GM21447 (cell line): ENCODE measurements around the gene MEIOSIN.
"Not testable (repeated sequence)": the region's sequence is repeated elsewhere in the genome, so short reads cannot be mapped to it uniquely, and the experiment has no call there.

ENCODE experiments used
- ATAC-seq: cut with Tn5 transposase; IDR thresholded peaks from one replicate; pipeline ENCODE4 v1.9.1; 2021; ENCODE audit not compliant: unreplicated experiment

MEIOSIN gene

DNA sequence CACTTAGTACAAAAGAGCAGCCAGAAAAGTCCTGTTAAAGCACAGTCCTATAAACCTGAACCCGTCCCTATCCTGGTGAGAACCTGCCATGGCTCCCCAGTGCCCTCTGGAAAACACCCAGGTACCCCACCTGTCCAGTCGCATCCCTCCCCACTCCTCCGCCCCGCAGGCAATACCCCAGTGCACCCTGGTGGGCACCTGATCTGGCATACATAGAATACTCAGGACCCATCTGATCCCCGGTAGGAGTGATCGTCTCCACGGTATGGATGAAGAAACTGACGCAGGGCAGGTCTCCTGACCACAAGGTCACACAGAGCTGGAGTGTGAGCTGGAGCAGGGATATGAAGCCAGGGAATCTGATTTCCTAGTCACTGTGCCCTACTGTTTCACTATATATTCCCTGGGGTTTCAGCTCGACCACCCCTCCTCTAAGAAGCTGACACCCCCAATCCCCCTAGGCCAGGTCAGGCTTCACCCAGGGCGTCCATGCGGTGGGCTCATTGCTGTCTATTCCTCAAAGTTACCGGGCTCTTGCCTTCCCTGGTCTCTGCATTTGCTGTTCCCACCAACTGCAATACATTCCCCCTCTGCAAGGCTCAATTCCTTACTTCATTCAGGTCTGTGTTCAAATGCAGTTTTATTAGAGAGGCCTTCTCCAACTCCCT lies 15.1 kb upstream of the MEIOSIN start:
- no peak for ATAC-seq

DNA sequence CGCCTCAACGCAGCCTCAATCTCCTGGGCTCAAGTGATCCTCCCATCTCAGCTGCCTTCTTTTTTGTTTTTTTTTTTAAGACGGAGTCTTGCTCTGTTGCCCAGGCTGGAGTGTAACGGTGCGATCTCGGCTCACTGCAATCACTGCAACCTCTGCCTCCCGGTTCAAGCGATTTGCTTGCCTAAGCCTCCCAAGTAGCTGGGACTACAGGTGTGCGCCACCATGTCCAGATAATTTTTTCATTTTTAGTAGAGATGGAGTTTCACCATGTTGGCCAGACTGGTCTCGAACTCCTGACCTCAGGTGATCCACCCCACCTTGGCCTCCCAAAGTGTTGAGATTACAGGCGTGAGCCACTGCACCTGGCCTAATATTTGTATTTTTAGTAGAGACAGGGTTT lies 13.2 kb upstream of the MEIOSIN start:
- ATAC-seq, result not testable (repeated sequence)

DNA sequence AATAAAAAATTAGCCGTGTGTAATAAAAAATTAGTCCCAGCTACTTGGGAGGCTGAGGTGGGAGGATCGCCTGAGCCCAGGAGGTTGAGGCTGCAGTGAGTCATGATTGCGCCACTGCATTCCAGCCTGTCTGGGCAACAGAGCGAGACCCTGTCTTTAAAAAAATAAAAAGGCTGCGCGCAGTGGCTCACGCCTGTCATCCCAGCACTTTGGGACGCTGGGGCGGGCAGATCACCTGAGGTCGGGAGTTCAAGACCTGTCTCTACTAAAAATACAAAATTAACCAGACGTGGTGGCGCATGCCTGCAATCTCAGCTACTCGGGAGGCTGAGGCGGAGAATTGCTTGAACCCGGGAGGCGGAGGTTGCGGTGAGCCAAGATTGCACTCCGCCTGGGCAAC lies 4.6 kb upstream of the MEIOSIN start:
- not testable (repeated sequence) for ATAC-seq

DNA sequence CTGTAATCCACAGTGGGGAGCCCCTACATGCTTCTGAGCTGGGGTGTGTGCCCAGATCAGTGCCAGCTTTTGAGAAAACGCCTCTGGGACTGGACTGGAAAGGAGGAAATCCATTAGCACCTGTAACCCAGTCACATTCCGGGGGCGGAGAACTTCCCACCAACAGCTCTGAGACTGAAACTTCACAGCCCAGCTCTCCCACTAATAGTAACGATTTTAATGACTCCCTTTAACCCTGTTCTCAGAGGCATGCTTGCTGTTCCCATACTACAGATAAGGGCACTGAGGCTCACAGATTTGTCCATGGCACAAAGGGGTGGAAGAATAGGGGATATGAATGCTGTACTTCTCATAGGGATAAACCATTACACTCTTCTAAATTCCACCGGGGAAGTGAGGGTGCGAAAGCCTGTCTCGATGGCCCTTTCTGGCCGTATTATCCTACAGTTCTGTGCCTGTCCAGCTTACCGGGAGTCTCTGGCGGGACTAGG lies 3.4 kb upstream of the MEIOSIN start:
- no peak for ATAC-seq

DNA sequence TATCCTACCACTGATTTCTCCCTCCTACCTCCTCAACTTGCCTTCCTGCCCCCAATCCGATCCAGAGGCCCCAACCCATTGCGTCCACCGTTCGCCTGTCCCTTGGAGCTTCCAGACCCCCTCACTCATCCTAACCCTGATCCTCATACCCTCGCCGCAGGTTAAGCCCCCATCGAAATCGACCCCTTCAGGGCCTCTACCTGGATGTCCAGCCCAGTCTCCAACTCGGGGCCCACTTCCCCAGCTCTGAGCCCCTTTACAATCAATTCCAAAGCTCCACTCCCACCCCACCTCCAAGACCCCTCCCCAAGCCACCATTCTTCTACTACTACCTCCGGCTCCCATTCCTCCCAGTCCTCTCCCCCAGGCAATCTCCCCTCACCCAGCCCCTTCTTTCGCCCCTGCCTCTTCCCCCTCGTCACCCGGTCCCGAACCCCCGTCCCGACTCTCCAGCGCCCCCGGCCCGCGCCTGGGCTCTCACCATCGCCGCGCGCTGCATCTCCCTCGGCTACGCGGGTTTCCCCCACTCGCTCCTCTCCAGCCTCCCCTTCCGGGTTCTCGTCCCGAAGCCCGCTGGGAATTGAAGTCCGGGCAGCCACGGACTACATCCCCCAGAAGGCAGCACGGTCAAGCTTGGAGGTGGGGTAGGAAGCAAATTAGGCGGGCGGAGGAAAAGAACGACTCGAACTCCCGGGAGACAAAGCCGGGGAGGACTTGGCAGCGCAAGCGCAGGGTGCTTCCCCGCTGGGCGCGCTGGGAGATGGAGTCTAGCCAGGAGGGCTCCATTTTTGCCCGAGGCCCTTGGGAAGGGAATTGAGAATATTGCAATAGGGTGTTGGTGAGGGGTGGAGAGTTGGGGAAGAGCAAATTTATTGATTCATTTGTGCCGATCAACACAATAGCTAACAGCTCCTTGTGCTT lies 2.6 kb upstream of the MEIOSIN start, which contains the start of gene FBXO46:
Gene FBXO46, minus strand, starts transcription at position 529 of the 921 bp plus-strand sequence. CDS start 17,401 bp downstream, outside the sequence.
- peak; percentile 92 for ATAC-seq

DNA sequence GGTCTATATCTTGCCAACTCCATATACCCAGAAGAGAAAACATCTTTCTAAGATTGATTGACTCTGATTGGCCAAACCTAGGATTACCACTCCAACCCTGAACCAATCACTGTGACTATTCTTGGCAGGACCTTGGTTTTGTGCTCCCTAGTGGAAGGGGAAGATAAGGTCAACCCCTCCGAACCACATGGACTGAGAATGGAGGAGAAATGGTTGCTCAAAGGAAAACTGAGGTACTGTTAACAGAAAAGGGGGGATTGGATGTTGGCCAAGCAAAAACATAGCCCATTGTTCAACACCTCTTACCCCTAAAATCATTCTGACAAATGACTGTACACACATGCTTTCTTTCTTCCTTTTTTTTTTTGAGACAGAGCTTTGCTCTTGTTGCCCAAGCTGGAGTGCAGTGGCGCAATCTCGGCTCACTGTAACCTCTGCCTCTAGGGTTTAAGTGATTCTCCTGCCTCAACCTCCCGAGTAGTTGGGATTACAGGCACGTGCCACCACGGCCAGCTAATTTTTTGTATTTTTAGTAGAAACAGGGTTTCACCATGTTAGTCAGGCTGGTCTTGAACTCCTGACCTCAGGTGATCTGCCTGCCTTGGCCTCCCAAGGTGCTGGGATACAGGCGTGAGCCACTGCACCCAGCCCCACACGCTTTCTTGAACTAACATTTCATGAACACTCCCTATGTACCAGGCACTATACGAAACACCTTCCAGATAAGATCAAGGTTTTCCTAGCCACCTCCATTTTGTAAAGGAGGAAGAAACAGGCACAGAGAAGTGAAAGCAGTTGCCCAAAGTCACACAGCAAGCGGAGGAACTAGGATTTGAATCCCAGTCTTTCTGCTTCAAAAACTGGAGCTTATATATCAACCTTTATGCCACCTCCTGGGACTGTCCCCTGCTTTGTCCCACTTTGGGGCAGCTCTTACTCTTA lies 6.5 kb downstream of the MEIOSIN start:
- ATAC-seq, result no peak

DNA sequence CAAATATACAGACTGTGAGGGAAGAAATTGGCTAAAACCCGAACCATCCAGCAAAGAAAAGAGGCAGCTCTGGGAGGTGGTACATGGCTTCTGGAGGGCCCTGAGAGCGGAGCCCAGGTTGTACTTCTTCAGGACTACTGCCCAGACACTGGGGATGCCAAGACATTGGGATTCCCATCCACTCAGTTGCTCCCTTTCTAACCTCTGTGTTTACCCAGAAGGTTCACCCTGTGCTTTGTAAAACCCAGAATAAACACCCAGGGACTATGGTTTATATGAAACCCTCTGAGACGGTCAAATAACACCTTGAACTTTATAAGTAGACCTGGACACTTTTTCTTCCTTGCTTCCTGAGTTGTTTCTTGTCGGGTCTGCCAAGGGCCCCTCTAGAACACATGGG lies 9.7 kb downstream of the MEIOSIN start:
- ATAC-seq, result no peak

DNA sequence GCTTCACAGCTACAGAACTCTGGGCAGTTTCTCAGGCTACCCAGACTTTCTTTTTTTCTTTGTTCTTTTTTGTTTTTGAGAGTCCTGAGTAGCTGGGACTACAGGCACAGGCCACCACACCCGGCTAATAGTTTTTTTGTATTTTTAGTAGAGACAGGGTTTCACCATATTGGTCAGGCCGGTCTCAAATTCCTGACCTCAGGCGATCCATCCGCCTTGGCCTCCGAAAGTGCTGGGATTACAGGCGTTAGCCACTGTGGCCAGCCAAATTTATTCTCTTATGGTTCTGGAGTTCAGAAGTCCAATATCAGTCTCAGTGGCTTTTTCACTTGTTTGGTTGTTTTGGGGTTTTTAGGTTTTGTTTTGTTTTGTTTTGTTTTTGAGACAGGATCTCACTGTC lies 12.4 kb downstream of the MEIOSIN start:
- no peak for ATAC-seq

DNA sequence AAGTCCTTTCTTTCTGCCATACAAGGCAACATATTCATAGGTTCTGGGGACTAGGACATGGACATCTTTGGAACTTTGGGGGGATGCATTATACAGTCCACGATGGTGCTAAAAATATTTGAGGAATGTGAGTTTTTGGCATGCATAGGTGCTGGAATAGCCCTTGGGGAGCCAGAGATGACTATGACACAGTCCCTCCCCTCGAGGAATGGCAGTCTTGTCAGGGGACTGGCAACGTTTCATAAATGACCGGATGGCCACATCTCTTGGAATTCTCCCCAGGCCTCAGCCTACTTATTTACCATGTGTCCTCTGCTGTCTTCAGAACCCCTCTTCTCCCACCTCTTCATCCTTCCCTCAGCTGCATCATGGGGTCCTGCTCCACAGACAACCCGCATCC lies 13.6 kb downstream of the MEIOSIN start:
- ATAC-seq, result no peak

DNA sequence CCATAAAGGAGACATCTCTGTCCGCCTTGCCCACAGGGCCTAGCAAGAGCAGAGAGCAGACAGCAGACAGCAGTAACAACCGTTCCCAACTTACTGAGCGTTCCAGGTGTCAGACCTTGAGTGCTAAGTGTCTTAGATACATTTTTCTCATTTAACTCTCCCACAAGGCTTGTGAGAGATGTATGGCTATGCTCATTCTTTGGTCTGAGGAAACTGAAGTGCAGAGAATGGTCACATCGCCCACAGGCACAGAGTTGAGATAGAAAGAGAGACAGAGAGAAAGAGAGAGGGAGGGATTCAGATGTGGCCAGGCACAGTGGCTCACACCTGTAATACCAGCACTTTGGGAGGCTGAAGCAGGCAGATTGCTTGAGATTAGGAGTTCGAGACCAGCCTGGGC lies 14.3 kb downstream of the MEIOSIN start:
- no peak for ATAC-seq

DNA sequence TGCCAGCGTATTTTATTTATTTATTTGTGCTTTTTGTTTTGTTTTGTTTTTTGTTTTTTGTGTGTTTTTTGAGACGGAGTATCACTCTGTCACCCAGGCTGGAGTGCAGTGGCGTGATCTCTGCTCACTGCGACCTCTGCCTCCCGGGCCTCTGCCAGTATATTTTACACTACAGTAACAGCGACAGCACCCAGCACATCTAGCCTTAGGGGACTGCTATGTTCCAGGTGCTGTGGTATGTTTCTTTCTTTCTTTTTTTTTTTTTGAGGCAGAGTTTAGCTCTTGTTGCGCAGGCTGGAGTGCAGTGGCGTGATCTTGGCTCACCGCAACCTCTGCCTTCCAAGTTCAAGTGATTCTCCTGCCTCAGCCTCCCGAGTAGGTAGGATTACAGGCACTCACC lies 18.2 kb downstream of the MEIOSIN start:
- not testable (repeated sequence) for ATAC-seq

DNA sequence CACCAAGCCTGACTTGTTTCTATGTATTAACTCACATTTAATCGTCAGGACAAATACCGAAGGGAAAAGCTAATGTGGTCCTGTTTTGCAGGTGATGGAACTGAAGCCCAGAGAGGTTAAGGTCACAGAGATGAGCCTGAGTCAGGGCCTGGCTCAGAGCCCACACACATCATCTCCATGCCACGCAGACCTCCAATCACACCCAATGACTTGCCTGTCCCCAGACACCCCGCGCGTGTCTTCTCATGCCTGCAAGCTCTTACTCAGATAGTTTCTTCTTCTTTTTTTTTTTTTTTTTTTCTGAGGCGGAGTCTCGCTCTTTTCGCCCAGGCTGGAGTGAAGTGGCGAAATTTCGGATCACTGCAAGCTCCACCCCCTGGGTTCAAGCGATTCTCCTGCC lies 19.4 kb downstream of the MEIOSIN start:
- no peak for ATAC-seq

DNA sequence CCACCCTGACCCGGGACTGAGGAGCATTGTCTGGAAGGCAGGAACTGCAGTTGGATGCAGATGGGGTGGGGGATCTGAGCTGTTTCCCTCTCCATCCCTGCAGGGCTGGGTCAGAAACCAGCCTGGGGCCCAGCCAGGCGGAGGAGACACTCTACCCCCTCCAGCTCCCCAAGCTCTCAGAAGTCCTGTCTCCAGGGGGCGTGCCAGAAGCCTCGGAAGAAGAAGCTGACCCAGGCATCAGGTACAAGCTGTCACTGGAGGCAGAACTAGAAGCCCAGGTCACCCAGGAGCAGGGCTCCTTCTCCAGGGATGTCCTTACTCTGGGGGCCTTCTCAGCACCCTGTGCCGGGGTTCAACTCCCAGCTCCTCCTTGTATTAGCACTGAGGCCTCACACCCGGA lies 20.3 kb downstream of the MEIOSIN start:
- no peak for ATAC-seq

DNA sequence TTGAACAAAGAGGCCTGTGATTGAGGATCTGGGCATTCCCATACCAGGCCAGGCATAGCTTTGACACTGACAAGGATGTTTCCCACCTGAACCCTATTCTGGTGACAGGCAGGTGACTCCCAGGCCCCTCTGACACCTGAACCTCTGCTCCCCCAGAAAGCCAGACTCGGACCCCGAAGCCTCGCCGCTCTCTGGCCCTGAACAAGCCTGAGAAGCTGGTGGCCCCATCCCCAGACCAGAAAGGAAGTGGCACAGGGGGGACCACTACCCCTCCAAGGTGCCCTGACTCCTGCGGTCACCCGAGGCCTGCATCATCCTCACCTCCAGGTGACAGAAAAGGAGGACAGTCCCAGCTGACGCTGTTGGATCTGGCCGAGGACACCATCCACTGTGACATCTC lies 21.1 kb downstream of the MEIOSIN start:
- ATAC-seq, result no peak

DNA sequence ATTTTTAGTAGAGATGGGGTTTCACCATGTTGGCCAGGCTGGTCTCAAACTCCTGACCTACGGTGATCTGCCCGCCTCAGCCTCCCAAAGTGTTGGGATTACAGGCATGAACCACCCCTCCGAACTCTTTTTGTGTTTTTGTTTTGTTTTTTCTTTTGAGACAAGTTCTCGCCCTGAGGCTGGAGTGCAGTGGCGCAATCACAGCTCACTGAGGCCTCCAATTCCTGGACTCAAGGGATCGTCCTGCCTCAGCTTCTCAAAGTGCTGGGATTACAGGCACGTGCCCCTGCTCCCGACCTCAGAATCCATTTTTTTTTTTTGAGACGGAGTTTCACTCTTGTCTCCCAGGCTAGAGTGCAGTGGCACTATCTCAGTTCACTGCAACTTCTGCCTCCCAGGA lies 24.5 kb downstream of the MEIOSIN start:
- no peak for ATAC-seq

DNA sequence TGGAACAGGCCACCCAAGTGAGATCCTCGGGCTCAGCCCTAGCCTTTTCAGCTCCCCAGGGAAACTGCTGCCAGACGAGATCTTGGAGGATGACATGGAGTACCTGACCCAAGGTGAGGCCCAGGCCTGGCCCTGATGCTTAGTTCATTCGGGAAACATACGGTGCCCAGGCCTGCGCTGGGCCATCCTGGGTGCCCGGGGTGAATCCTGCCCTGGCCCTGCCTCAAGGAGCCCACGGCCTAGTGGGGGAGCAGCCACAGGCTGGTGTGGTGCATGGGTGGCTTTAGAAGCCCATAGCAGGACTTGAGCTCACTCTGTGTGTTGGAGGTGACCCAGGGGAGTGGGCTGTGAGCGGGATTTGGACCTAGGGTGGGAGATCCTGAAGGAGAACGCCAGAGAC lies 25.7 kb downstream of the MEIOSIN start:
- no peak for ATAC-seq

DNA sequence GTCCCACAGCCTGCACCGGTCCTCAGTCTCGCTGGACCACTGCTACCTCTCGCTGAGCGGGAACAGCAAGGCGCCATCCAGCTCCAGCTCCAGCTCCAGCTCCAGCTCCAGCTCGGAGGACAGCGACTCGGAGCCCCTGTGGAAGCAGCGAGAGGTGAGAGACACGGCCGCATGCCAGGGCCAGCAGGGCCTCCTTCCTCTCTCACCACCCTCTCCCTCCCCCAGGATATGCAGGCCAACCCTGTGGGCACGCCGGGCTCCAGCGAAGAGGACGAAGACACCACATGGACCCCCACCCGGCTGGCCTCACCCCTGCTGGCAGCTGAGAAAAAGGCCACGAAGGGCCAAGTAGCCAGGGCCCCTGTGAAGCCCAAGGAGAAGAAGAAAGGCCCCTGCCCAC lies 28.5 kb downstream of the MEIOSIN start:
- ATAC-seq, result no peak

DNA sequence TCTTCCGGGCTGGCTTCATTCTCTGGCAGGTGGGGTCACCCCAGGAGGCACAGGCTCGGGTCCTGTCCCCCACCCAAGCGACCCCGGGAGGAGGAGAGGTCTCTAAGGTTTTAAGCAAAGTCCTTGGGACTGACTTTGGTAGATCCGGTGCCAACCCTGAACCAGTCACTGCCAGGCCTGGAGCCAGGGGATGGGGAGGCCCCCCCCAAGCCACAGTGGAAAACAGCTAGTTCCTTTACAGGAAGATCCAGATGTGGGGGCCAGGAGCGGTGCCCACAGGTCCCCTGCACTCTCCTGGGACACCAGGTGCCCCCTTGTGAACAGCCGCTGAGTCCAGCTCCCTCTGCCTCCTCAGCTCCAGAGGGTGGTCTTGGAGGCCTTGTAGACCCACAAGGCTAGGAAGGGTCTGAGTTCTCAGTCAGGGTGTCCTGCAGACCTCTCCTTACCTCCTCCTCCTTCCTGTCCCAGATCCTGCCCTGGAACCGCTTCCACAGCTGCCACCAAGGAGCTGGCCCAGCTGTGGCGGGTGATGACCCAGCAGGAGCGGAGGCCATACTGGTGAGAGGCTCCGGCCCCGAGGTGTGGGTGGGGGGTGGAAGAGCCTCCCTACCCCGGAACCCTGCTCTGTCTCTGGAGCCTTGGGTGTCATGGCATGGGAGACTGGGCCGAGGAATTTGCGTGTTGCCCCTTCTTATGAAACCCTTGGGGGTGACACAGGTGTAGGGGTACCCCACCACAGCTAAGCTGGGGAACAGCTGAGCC lies 29.8 kb downstream of the MEIOSIN start:
- no peak for ATAC-seq

DNA sequence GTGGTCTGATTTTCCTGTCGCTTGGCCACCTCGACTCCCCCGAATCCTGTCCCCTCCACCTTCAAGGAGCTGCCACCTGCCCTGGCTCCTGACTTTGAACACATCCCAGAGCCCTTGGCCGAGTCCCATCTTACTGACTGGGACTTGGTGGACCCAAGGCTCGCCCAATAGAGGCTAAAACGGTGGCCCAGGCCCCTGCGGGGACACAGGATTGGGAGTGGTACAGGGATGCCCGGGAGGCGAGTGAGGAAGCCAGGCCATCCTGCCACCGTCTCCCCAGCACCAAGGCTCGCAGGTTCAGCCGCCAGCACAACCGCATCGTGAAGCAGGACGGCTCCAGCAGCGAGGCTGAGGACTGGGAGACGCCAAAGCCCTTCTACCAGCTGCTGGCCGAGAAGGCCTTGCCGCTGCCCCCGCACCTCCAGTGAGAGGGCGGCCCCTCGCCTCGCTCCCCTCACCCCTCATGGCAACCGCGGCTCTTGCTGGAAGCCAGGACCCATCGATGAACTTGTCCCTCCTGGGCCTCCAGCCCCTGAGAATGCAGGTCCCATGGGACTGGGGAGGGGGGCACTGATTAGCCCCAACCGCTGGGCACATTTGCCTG lies 30.6 kb downstream of the MEIOSIN start:
- ATAC-seq, result no peak

DNA sequence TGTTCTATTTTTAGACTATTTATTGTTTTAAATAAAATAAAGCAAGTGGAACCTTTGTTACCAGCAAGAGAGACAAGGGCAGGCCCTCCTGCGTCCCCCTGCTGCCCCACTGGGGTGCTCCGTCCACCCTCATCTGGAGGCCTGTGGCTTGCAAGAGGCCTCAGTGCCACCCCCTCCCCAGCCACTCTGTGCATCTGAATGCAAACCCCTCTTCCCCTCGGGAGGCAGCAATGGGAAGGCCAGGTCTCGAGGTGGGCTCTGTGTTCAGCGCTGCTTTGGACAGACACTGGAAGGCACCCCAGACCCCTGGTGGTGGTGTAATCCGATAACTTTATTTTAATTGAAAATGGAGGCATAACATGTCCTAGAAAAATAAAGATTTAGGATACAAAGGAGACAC lies 31.2 kb downstream of the MEIOSIN start:
- no peak for ATAC-seq
